Endothelial cell of umbilical vein (primary cell): ENCODE measurements around the gene BMPR1B. TPM values are rescaled to one million over a fixed set of nuclear protein-coding genes. Genes with fewer than 3 reads are reported as not detected.

Experiments used
- BruUV-seq: library from RNA; stranded (reverse); fragments of 400-500 nt; replicated peaks from 2 replicates; lab custom pipeline; 2021; lab: Mats Ljungman, UMichigan
- CTCF ChIA-PET: fragments of 300-600, 350-600 bp; sonication (Branson Sonifier 250); formaldehyde crosslinking; loops from one replicate; lab custom pipeline; 2021; ENCODE audit warnings: antibody characterized with exemption, inconsistent platforms; lab: Charles Lee
- POLR2A ChIA-PET: fragments of 300-600, 350-600 bp; sonication (Branson Sonifier 250); formaldehyde crosslinking; loops from one replicate; lab custom pipeline; 2021; ENCODE audit warnings: antibody characterized with exemption, inconsistent platforms; lab: Charles Lee
- DNase-seq: peaks from one replicate; pipeline ENCODE4 v3.0.0-alpha.2; 2011; ENCODE audit warnings: low read depth, low spot score
- FAIRE-seq: peaks from 2 replicates; lab custom pipeline; 2011; peaks lifted over from hg19 to GRCh38; lab: Jason Lieb, UNC
- H2AFZ ChIP-seq: 2 replicates; pipeline ENCODE4 v1.6.0; 2012; ENCODE audit warnings: low read depth, low read length, control low read depth, inconsistent platforms
- H3K27ac ChIP-seq: 2 replicates; pipeline ENCODE4 v1.5.1; 2011; ENCODE audit warnings: low read depth, mild to moderate bottlenecking, control low read depth, low read length, moderate library complexity; ENCODE audit not compliant: insufficient read depth
- H3K27me3 ChIP-seq, 2 experiments: 2 replicates each; pipeline versions ENCODE4 v1.6.0 to v1.6.1; 2011; ENCODE audit warnings: low read length in 2 of 2, mixed read lengths in 1 of 2; ENCODE audit not compliant: control insufficient read depth in 2 of 2, insufficient read depth in 2 of 2
- H3K36me3 ChIP-seq, 2 experiments: 2 replicates in 1 of 2; 3 replicates in 1 of 2; pipeline ENCODE4 v1.5.1; 2011; ENCODE audit warnings: low read length in 2 of 2, mild to moderate bottlenecking in 1 of 2, moderate library complexity in 1 of 2; ENCODE audit not compliant: control insufficient read depth in 2 of 2, insufficient read depth in 2 of 2; ENCODE audit errors: extremely low read depth in 1 of 2
- H3K4me1 ChIP-seq: 3 replicates; pipeline ENCODE4 v1.5.1; 2011; ENCODE audit warnings: mild to moderate bottlenecking, low read length; ENCODE audit not compliant: control insufficient read depth, insufficient read depth; ENCODE audit errors: extremely low read depth
- H3K4me2 ChIP-seq: 2 replicates; pipeline ENCODE4 v1.6.1; 2011; ENCODE audit warnings: low read length, control low read depth, mixed read lengths; ENCODE audit not compliant: insufficient read depth
- H3K4me3 ChIP-seq, 3 experiments: fragments of 200-600 bp in 1 of 3; sonication (generic), shearing (Covaris generic) in 1 of 3; replicated peaks in 1 of 3; 2 replicates each; pipeline ENCODE4 v1.5.1; 2011 to 2016; ENCODE audit warnings: control low read depth in 3 of 3, low read length in 3 of 3, mild to moderate bottlenecking in 2 of 3, inconsistent platforms in 1 of 3, low read depth in 1 of 3, moderate library complexity in 1 of 3; ENCODE audit not compliant: insufficient read depth in 1 of 3
- H3K79me2 ChIP-seq: 2 replicates; pipeline ENCODE4 v1.6.0; 2012; ENCODE audit warnings: low read length, inconsistent platforms; ENCODE audit not compliant: control insufficient read depth, insufficient read depth
- H3K9ac ChIP-seq: replicated peaks from 2 replicates; pipeline ENCODE3; 2011; ENCODE audit warnings: low read length, control low read depth; ENCODE audit not compliant: insufficient read depth; ENCODE audit errors: extremely low read depth
- H3K9me1 ChIP-seq: replicated peaks from 3 replicates; pipeline ENCODE4 v1.6.0; 2011; ENCODE audit warnings: mild to moderate bottlenecking, low read length; ENCODE audit not compliant: control insufficient read depth, insufficient read depth; ENCODE audit errors: extremely low read depth
- H3K9me3 ChIP-seq: replicated peaks from 2 replicates; pipeline ENCODE4 v1.5.1; 2012; ENCODE audit warnings: low read length, inconsistent platforms; ENCODE audit not compliant: control insufficient read depth, insufficient read depth
- H4K20me1 ChIP-seq: replicated peaks from 2 replicates; pipeline ENCODE3; 2011; ENCODE audit warnings: mild to moderate bottlenecking, low read length; ENCODE audit not compliant: control insufficient read depth, insufficient read depth; ENCODE audit errors: extremely low read depth
- CTCF ChIP-seq, 2 donors: IDR thresholded peaks; 1 replicate in 1 of 2; 2 replicates in 1 of 2; pipeline ENCODE4 v1.5.1; 2011; ENCODE audit warnings: low read length in 2 of 2, mild to moderate bottlenecking in 2 of 2, moderate library complexity in 2 of 2, control low read depth in 1 of 2, inconsistent platforms in 1 of 2, low read depth in 1 of 2; ENCODE audit not compliant: insufficient read depth in 1 of 2; ENCODE audit errors: extremely low read depth in 1 of 2
- EZH2 ChIP-seq: IDR thresholded peaks from 2 replicates; pipeline ENCODE4 v1.6.1; 2012; ENCODE audit warnings: borderline replicate concordance, low read depth, mild to moderate bottlenecking, moderate library complexity, low read length, inconsistent platforms; ENCODE audit not compliant: severe bottlenecking
- FOS ChIP-seq: IDR thresholded peaks from 2 replicates; pipeline ENCODE4 v1.6.1; 2011; ENCODE audit warnings: mild to moderate bottlenecking, low read length, moderate library complexity, borderline replicate concordance; ENCODE audit not compliant: insufficient read depth
- GATA2 ChIP-seq: IDR thresholded peaks from 2 replicates; pipeline ENCODE4 v1.7.0; 2011; ENCODE audit warnings: low read depth, mild to moderate bottlenecking, moderate library complexity, mixed read lengths, low read length; ENCODE audit not compliant: insufficient read length, insufficient read depth
- JUN ChIP-seq: IDR thresholded peaks from 2 replicates; pipeline ENCODE4 v1.6.1; 2011; ENCODE audit warnings: borderline replicate concordance, low read depth; ENCODE audit not compliant: insufficient read length, insufficient read depth
- MAX ChIP-seq: IDR thresholded peaks from 2 replicates; pipeline ENCODE4 v1.6.1; 2011; ENCODE audit not compliant: insufficient read depth, insufficient read length
- MYC ChIP-seq: IDR thresholded peaks from one replicate; pipeline ENCODE4 v1.6.1; 2011; ENCODE audit warnings: mild to moderate bottlenecking, low read depth, low read length
- POLR2A ChIP-seq: IDR thresholded peaks from 2 replicates; pipeline ENCODE4 v1.6.1; 2012; ENCODE audit warnings: low read depth, mild to moderate bottlenecking, control low read depth, low read length
- POLR2AphosphoS5 ChIP-seq: IDR thresholded peaks from 2 replicates; pipeline ENCODE4 v1.6.1; 2012; ENCODE audit warnings: low read depth, mild to moderate bottlenecking, control low read depth, low read length, moderate library complexity; ENCODE audit not compliant: insufficient read depth
- dilution Hi-C: fragments of 300-500 bp; cut with MboI; formaldehyde crosslinking; loops from one replicate; pipeline ENCODE4 v1.15.0; 2019; ENCODE audit warnings: low sequenced_read_pairs; ENCODE audit not compliant: extremely low pct_ligation_motif_present
- intact Hi-C: fragments of 100-400 bp; cut with micrococcal nuclease; formaldehyde crosslinking; loops from one replicate; pipeline ENCODE4 v1.10.0; 2022
- polyA plus RNA-seq, 4 experiments: library from polyadenylated mRNA; depleted of rRNA in 3 of 4; stranded (reverse) in 3 of 4; unstranded in 1 of 4; fragments of >200 nt; gene quantifications; 2 replicates each; pipeline versions ENCODE4 v1.2.1 to v1.2.3, GENCODE V29; 2011 to 2012; ENCODE audit warnings: missing spikeins in 1 of 4
- total RNA-seq: library from RNA; stranded (reverse); gene quantifications from 2 replicates; pipeline ENCODE4 v1.2.3, GENCODE V29; 2021

The BMPR1B gene
- total and polyA plus RNA-seq, 2 donors (not counting 3 experiments of a cell fraction or from before 2014, with no cell fraction given), result 0.28 to 2.1 TPM

- ChIA-PET POLR2A (no interaction called here), CTCF (no interaction called here)
- Histone ChIP-seq H2AFZ (no peak overlapping the region), H4K20me1 (no peaks in the 10 kb centered on the region), H3K4me3 (no peak overlapping the region), H3K9ac (no peak overlapping the region), H3K79me2 (no peaks in the 10 kb centered on the region), H3K4me2 (no peak overlapping the region), H3K9me3 (no peaks in the 10 kb centered on the region), H3K27ac (no peak overlapping the region), H3K36me3 (no peaks in the 10 kb centered on the region), H3K4me1 (no peaks in the 10 kb centered on the region), H3K27me3 (no peaks in the 10 kb centered on the region), H3K9me1 (no peaks in the 10 kb centered on the region)
- dilution Hi-C loops, result no loop called here
- intact Hi-C loops, result loop anchor here (5.0 kb wide), 1 partner anchor 105 kb away; no protein-coding TSS in a partner anchor
- FAIRE-seq (no peak), DNase-seq (no peak)
- BruUV-seq, result no TSS peak
- TF ChIP-seq POLR2AphosphoS5 (no peak), MAX (no peak), POLR2A (no peak), JUN (no peak), GATA2 (no peak), CTCF (IDR thresholded peaks at IDR 0.05; ENCODE audit: extremely low read depth in 1 of 2, insufficient read depth in 1 of 2, low read depth in 1 of 2, low read length in 2 of 2) (no peak), MYC (no peak), FOS (no peak), EZH2 (no peak)
Measured at GRCh38 chr4:95181996-95182306, 424.2 kb downstream of the BMPR1B start.
